Mucosa of descending colon (tissue), 3 donors: ENCODE results near the gene DHX58. TPM values are rescaled to one million over a fixed set of nuclear protein-coding genes. Genes with fewer than 3 reads are reported as not detected.
A peak's percentile ranks its signal among the peaks of the same experiment; 100 is the strongest.

Source experiments
- ATAC-seq: fragments of 200-7000 bp; cut with Tn5 transposase; one replicate; pipeline ENCODE4 v1.9.1; 2020; ENCODE audit warnings: mild to moderate bottlenecking, moderate library complexity
- DNase-seq, 3 donors: peaks; one replicate each; pipeline ENCODE4 v3.0.0-alpha.2; 2020
- H3K36me3 ChIP-seq: fragments of 200-600 bp; one replicate; pipeline ENCODE4 v1.8.0; 2021; ENCODE audit warnings: low read depth, mild to moderate bottlenecking
- H3K4me1 ChIP-seq: fragments of 200-600 bp; one replicate; pipeline ENCODE4 v1.8.0; 2021; ENCODE audit warnings: low read depth, mild to moderate bottlenecking
- H3K4me3 ChIP-seq: fragments of 200-600 bp; one replicate; pipeline ENCODE4 v1.8.0; 2021; ENCODE audit warnings: mild to moderate bottlenecking
- H3K9me3 ChIP-seq: fragments of 200-600 bp; one replicate; pipeline ENCODE4 v1.8.0; 2021; ENCODE audit warnings: mild to moderate bottlenecking
- CTCF ChIP-seq: fragments of 200-600 bp; IDR thresholded peaks from one replicate; pipeline ENCODE4 v1.8.0; 2022; ENCODE audit warnings: antibody characterized with exemption, mild to moderate bottlenecking
- intact Hi-C, 2 donors: fragments of 100-400 bp; cut with DNase I in 1 of 2; cut with micrococcal nuclease in 1 of 2; formaldehyde crosslinking; loops; one replicate each; pipeline versions ENCODE4 v1.11.0 to v1.11.1; 2022; cut with DNase I, micrococcal nuclease
- total RNA-seq, 3 donors: library from RNA; stranded (reverse); fragmentation: NEBNext Ultra II Directional in 2 of 3; extraction: Animal tissue kit (Norgen Biotek cat#: 25700) in 2 of 3; gene quantifications; one replicate each; pipeline versions ENCODE4 v1.2.1 to v1.2.4, GENCODE V29; 2021 to 2023
- donor health status: DM: no; HTN: no; CAD: no; lungs with moderate emphysema.
- donor health status: DM: no; HTN: no; CAD: no.
- donor health status: DM: no; HTN: yes; CAD: no.

The DHX58 gene
- total RNA-seq, 3 donors from 2014 or later = 11.7 to 18.0 (median 14.0) TPM

DNA sequence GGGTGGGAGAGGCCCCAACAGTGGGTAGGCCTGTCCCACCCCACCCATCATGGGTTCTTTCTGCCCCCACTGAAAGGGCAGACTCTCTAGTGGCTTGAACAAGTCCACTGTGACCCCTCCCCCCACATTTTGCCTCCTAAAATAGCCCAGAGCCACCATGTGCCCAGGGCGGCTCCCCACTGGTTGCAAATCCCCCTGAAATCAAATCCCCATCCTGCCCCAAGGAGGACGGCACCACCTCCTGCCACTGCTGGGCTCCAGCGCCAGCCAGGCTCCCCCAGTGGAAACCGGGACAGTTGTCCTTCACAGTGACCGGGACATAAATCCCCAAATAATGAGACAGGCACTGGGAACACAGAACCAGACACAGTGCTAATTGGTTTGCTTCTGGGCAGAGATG, 34.8 kb downstream of the DHX58 start:
- H3K4me1 ChIP-seq = no peaks in the 10 kb centered on the region
- no peak for DNase-seq
- no peak overlapping the region for H3K4me3 ChIP-seq
- no peak for ATAC-seq
- intact Hi-C loops = no loop called here
- no peaks in the 10 kb centered on the region for H3K9me3 ChIP-seq
- no peaks in the 10 kb centered on the region for H3K36me3 ChIP-seq
- no peak for TF ChIP-seq CTCF

DNA sequence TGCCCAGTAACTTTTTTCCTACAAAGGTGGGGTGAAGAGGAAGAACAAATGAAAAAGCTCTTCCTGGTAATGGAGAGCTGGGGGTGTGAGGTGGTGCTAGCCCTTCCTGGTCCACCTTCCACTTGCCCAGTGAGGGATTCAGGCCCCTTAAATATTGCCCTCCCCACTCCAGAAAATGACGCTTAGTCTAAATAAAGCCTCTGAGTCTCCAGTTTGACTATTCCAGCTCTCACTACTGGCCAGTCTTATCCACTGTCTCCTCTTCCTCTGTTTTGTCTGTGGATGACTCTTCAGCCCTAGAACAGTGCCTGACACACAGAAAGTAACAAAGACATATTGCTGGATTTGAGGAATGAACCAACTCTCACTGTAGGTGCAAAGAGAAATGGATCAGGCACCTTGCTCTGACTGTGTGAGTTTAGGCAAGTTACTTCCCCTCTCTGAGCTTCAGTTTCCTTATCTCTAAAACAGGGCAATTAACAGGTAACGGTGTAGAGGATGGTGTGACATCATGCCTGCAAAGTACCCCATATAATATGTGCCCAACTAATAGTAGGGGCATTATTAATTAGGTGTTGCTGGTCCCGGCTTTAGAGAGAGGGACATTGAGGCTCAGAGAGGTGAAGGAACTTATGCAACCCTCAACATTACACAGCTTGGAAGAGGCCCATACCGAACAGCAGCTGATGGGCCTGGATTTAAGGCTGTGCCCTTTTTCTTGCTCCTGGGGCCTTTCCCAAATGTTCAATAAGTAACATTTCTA, 35.5 kb downstream of the DHX58 start:
- H3K4me3 ChIP-seq = no peak overlapping the region
- ATAC-seq (no peak), DNase-seq (no peak)
- H3K36me3 ChIP-seq = no peaks in the 10 kb centered on the region
- intact Hi-C loops = no loop called here
- TF ChIP-seq CTCF = no peak
- H3K4me1 ChIP-seq = peaks cover 4% of the 10 kb centered on the region
- no peaks in the 10 kb centered on the region for H3K9me3 ChIP-seq

DNA sequence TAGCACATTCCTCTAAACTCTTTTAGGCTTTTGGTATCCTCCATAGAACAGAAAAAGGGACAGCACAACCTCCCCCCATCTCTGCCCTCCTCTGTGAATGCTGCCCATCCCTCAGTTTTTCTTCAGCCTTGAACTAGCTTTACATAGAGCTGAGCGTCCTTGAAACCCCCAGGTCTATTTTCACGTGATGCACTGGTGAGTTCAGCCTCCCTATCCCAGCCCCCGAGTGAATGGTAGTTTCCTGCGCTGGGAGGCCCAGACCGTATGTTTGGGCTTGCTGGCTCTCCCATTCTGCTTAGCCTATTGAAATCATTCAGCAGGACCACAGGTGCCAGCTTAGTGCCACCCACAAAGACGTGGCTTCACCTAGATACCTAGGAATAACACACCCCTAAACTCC, 36.7 kb downstream of the DHX58 start:
- Histone ChIP-seq H3K9me3 (no peaks in the 10 kb centered on the region), H3K4me3 (no peak overlapping the region), H3K4me1 (peaks cover 4% of the 10 kb centered on the region), H3K36me3 (no peaks in the 10 kb centered on the region)
- DNase-seq = peak in 1 of 3 donors; percentile 5
- intact Hi-C loops = no loop called here
- TF ChIP-seq CTCF = no peak
- no peak for ATAC-seq

DNA sequence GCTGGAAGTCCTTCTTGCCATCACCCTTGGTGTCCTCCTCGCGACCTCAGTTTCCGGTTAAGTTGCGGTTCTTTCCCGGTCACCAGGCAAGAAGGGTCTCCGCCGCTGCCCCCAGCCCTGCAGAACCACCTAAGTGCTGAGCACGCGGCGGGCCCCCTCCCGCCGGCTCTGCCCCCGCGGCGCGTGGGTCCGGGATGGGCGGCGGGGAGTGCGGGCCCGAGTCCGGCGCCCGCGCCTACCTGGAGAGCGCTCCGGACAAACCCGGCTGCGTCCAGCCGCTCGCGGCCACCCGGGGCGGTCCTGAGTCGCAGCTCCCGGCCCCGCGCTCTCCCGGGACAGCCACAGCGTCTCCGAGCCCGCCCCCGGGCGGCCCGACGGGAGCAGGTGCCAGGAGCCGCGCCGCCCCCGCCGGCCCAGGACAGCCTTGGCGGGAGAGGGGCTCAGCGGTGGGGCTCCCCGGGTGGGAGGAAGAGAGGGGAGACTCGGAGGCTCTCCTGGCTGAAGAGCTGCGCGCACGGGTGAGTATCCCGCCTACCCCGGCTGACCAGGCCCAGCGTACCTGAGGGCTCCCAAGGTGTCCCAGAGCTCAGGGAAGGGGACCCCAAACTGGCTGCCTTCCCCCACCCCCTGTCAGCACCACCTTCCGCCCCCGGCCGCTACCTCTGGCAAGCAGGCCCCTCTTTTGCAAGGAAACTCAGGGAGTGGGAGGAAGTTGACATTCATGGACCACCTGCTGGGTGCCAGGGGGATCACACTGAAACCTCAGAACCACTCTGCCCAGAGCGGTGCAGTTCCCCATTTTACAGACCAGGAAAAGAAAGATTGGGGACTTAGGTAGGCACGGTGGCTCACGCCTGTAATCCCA, 40.0 kb downstream of the DHX58 start:
- DNase-seq (no peak), ATAC-seq (peak; percentile 36)
- intact Hi-C loops = no loop called here
- H3K9me3 ChIP-seq = no peaks in the 10 kb centered on the region
- no peak for TF ChIP-seq CTCF
- H3K4me3 ChIP-seq = no peak overlapping the region
- no peaks in the 10 kb centered on the region for H3K36me3 ChIP-seq
- peaks cover 10% of the 10 kb centered on the region for H3K4me1 ChIP-seq

- intact Hi-C loops = no loop called here
- no peak for DNase-seq
- H3K36me3 ChIP-seq = no peaks in the 10 kb centered on the region
- H3K4me1 ChIP-seq = peaks cover 16% of the 10 kb centered on the region
- H3K9me3 ChIP-seq = no peaks in the 10 kb centered on the region
- no peak overlapping the region for H3K4me3 ChIP-seq
- no peak for TF ChIP-seq CTCF
- no peak for ATAC-seq
These were observed 40.7 kb downstream of the DHX58 start for GRCh38 chr17:42071810-42072209.
